Cardiac fibroblast (primary cell): ENCODE results near the gene HOXB2.

Experiments
- DNase-seq, 2 donors: peaks; one replicate each; pipeline versions ENCODE4 v3.0.0 to v3.0.0-alpha.2; 2010; ENCODE audit warnings: low read depth in 2 of 2
- H3K4me3 ChIP-seq, 2 donors: replicated peaks in 1 of 2; 1 replicate in 1 of 2; 2 replicates in 1 of 2; pipeline ENCODE4 v1.5.1; 2011; ENCODE audit warnings: low read depth in 2 of 2, low read length in 2 of 2, mild to moderate bottlenecking in 2 of 2, moderate library complexity in 1 of 2
- TF ChIP-seq, protein P1 (sequence below): IDR thresholded peaks from one replicate; pipeline ENCODE4 v1.5.1; 2011; ENCODE audit warnings: low read depth, mild to moderate bottlenecking, low read length, inconsistent platforms

The HOXB2 gene

DNA sequence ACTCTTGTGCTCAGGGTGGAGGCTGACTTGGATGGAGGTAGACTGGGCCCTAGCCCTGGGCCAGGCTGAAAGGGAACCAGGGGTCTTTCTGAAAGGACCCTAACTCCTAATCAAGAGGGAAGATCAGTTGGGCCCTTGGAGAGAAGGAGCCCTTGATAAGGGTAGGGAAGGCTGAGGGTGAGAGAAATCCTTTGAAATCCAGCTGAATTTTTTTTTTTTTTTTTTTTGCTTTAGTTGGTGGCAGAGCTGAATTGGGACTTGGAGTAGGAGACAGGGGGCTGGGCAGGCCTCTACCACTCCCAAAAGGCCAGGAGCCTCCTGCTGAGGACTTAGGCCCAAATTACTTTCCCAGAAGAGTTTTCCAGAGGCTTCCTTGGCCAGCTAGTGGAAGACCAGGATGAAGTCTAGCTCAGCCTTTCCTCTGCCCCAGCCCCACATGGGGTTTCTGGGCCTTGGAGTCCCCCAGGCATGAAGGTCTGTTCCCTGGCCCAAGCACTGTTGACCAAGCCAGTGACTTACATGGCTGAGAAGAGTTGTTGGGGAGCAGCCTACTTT is 45.8 kb upstream of the HOXB2 start:
- no peak for DNase-seq
- H3K4me3 ChIP-seq = no peak overlapping the region
- TF ChIP-seq, protein P1, sequence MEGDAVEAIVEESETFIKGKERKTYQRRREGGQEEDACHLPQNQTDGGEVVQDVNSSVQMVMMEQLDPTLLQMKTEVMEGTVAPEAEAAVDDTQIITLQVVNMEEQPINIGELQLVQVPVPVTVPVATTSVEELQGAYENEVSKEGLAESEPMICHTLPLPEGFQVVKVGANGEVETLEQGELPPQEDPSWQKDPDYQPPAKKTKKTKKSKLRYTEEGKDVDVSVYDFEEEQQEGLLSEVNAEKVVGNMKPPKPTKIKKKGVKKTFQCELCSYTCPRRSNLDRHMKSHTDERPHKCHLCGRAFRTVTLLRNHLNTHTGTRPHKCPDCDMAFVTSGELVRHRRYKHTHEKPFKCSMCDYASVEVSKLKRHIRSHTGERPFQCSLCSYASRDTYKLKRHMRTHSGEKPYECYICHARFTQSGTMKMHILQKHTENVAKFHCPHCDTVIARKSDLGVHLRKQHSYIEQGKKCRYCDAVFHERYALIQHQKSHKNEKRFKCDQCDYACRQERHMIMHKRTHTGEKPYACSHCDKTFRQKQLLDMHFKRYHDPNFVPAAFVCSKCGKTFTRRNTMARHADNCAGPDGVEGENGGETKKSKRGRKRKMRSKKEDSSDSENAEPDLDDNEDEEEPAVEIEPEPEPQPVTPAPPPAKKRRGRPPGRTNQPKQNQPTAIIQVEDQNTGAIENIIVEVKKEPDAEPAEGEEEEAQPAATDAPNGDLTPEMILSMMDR = no peak

DNA sequence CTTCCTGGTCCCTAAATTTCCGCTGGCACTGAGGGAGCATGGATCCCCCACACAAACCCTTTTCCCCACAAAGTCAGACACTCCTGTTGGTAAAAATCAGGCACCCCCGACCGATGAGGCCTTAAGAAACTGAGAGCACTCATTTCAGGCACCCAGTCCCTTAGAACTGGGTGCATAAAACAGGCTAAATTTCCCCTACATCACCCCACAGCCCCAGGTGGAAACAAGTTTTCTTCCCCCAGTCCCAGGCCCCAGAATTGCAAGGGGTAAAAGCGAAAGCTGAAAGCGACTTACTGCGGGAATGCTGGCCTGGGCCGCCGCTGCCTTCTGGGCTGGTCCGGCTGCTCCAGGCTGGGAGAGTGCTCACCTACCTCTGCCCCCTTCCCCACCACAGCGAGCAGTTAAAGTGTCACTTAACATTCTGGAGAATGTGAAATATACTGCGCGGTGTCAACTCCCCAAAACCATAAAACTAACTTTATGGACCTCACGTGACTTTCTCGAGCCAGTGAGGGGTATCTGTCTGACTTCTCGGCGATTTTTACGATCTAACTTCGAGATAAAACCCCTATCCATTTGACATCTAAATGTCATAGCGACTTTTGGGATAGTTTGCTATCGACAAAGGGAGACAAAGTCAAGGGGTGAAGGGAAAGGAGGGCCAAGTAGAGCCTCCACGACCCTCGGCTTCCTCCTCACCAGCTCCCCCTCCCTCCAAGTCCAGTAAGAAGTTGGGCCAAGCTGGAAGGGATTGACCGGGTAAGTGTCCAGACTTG is 45.1 kb upstream of the HOXB2 start, which contains the start of gene HOXB3:
TSS of gene HOXB3 (minus strand) at position 411 of the 776 bp plus-strand sequence. CDS start 37,767 bp downstream, outside the sequence.
- no peak within 1 kb of the TSS for H3K4me3 ChIP-seq
- DNase-seq = no peak
- TF ChIP-seq, protein P1 = no peak

DNA sequence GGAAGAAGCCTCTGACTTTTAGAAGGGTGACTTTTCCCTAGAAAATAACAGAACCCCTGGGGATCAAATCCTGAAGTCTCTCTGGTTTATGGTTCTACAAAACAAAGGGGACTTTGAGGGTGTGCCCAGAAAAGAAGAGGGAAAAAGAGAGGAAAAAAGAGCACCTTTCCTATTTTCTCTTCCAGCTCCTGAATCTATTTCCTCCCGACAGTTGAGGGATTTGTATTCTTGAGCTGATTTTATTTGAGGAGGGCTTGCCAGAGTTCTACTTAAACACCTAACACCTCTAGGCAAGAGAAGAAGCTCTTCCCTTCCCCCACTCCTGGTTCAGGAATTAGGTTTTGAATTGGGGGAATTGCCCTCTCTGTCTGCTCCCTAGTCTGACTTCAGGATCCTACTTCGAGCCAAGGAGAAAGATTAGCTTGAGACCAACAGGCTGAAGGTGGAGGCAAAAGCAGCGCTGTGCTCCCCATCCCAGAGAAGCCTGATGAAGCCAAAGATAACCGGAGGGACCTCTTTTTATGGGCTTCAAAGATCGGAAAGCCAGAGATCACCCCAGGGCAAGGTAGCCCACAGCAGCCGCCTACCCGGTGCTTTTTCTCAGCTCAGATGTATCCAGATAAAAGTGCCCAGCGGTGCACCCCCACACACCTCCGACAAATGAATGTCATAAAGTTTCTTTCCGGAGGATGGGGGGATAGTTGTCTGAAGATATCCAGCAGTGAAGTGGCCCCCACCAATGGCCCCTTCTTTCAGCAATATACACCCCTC is 44.3 kb upstream of the HOXB2 start:
- no peak overlapping the region for H3K4me3 ChIP-seq
- DNase-seq = no peak
- TF ChIP-seq, protein P1 = no peak

DNA sequence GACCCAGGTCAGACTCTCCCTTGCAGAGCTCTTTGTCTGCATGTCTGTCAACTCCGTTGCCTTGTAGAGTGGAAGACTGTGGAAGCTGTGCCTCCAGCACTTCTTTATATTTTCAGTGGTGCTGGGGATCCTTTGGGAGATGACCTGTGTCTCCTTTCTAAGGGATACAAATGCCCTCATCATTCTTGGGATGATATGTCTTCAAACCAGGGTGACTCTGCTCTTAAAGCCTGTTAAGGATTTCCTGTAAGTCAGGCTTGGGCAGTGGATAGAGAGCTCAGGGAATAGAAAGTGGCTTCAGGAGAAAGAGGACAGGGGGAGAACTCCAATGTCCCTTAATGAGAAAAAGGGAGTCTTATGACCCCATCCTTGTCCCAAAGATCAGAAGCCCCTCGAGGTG is 43.6 kb upstream of the HOXB2 start:
- TF ChIP-seq, protein P1 = no peak
- no peak overlapping the region for H3K4me3 ChIP-seq

DNA sequence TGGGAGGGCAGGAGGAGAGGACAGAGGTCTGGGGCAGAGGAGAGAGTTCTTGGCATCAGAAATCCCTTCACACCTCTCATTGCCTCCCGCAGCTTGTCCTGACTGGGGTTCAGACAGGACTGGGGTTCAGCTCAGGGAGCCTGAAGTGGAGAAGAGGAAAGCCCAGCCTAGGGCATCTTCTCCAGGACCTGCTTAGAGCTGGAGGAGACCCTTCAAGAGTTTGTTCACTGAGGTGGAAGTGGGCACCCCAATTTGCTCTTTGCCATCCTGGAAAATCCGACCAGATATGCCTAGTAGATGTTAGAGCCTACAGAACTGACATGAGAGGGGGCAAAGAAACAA is 43.1 kb upstream of the HOXB2 start:
- no peak overlapping the region for H3K4me3 ChIP-seq
- TF ChIP-seq, protein P1 = no peak
- DNase-seq = no peak

More for the DNA sequence above, 43.6 kb upstream of the HOXB2 start:
- DNase-seq = no peak

DNA sequence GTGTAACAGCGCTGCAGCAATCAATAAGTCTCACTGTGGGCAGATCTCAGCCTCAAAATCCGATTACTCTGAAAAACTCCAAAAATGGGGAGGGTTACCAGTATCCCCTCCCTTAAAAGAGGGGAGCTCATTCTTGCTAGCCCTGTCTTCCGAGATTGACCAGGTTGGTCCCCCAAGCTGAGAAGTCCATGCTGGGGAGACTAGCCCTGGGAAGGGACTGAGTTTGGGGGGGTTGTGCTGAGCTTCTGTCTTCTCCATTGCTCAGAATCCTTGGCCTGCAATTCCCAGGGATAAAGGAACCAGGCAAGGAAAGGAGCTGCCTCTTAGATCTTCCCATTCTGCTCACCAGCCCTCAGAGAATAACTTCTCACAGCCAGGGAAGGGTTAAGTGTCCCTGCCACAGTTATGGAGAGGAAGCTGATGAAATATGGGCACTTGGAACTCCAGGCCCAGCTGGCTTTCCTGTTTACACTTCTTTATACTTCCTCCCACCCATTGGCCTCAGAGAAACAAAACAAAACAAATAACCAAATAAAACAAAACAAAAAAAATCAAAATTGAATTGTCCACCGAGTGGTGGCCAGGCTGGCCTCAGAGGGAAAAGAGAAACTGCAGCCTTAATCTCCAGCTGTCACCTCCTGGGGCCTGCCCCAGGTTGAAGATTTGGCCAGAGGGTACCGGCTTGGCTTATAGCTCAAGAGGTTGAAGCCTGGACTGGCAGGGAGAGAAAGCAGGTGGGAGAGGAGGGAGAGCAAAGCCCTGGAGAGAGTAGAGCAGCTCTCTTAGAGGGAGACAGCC is 42.6 kb upstream of the HOXB2 start:
- TF ChIP-seq, protein P1 = no peak
- H3K4me3 ChIP-seq = no peak overlapping the region
- DNase-seq = no peak
